Measurements from ENCODE around the gene ZNF830. TPM values are rescaled to one million over a fixed set of nuclear protein-coding genes. Genes with fewer than 3 reads are reported as not detected.

ZNF830 gene
- total and polyA plus RNA-seq, 2 of the 13 experiments (the other 11 are each of a cell fraction or from before 2014, with no cell fraction given), result 6.1 to 19.0 TPM

DNA sequence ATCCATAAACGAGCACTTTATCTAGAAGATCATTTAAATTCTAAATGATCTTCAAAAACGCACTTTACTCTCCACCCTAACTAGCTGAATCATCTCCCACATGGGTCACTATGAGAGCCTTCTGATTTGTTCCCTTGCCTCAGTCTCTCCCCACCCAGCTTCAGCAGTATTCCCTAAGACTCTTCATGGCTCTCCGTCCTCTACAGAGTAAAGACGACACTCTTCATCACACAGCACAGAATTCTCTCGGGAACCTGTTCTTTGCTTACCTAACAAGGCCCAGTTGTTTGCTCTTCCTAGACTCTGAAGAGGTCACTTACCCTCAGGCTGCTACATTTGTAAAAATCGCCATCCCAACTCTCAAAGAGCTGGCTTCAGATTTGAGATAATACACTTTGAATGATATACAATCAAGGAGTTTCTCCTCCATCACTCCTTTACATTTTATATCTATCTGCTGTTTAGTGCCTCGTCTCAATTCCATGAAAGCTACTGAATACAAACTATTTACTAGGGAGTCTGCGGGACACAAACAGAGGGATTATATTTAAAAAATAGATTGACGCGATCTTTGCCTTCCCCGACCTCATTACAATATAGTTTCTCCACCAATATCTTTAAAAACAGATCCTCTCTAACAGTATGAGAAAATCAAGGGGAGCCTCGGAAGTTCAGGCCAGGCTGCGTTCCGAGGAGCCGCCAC lies 18.5 kb downstream of the ZNF830 start (continued):
- TF ChIP-seq CTCF (CRISPR knock-in tag; IDR thresholded peaks at IDR 0.05), result no peak
- 0 out of 2 replicates have a peak, but pooled peaks have one; percentile 11 for TF ChIP-seq ZNF280D (CRISPR knock-in tag; IDR thresholded peaks at IDR 0.05)
- TF ChIP-seq, protein P1, sequence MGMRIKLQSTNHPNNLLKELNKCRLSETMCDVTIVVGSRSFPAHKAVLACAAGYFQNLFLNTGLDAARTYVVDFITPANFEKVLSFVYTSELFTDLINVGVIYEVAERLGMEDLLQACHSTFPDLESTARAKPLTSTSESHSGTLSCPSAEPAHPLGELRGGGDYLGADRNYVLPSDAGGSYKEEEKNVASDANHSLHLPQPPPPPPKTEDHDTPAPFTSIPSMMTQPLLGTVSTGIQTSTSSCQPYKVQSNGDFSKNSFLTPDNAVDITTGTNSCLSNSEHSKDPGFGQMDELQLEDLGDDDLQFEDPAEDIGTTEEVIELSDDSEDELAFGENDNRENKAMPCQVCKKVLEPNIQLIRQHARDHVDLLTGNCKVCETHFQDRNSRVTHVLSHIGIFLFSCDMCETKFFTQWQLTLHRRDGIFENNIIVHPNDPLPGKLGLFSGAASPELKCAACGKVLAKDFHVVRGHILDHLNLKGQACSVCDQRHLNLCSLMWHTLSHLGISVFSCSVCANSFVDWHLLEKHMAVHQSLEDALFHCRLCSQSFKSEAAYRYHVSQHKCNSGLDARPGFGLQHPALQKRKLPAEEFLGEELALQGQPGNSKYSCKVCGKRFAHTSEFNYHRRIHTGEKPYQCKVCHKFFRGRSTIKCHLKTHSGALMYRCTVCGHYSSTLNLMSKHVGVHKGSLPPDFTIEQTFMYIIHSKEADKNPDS (CRISPR knock-in tag; IDR thresholded peaks at IDR 0.05), result no peak
- no peak for TF ChIP-seq CHD2 (IDR thresholded peaks at IDR 0.05; ENCODE audit: low read depth, low read length)
- TF ChIP-seq ZNF879 (CRISPR knock-in tag; IDR thresholded peaks at IDR 0.05), result no peak
- no peak for TF ChIP-seq RFX5 (IDR thresholded peaks at IDR 0.05; ENCODE audit: low read depth, low read length)
- TF ChIP-seq CREM (IDR thresholded peaks at IDR 0.05), result peak; percentile 27; the same call in 1 of the 2 replicates
- TF ChIP-seq CREM (CRISPR knock-in tag; IDR thresholded peaks at IDR 0.05), result no peak
- TF ChIP-seq SP4 (CRISPR knock-in tag; IDR thresholded peaks at IDR 0.05), result no peak
- TF ChIP-seq YY1 (IDR thresholded peaks at IDR 0.05; ENCODE audit: insufficient read depth, insufficient replicate concordance, low read depth, low read length), result no peak
- no peak for TF ChIP-seq ZNF333 (CRISPR knock-in tag; IDR thresholded peaks at IDR 0.05; ENCODE audit: borderline replicate concordance)
- TF ChIP-seq RARA (CRISPR knock-in tag; IDR thresholded peaks at IDR 0.05), result no peak
- no peak for TF ChIP-seq RARG (CRISPR knock-in tag; IDR thresholded peaks at IDR 0.05; ENCODE audit: low read depth)
- no peak for TF ChIP-seq HNF4G (IDR thresholded peaks at IDR 0.05; ENCODE audit: borderline replicate concordance, low read depth, low read length)
- no peak for TF ChIP-seq HNF4G (CRISPR knock-in tag; IDR thresholded peaks at IDR 0.05; ENCODE audit: borderline replicate concordance, low read depth)
- TF ChIP-seq ZNF543 (CRISPR knock-in tag; IDR thresholded peaks at IDR 0.05), result no peak
- TF ChIP-seq DR1 (CRISPR knock-in tag; IDR thresholded peaks at IDR 0.05), result no peak
- no peak for TF ChIP-seq NFAT5 (CRISPR knock-in tag; IDR thresholded peaks at IDR 0.05)
